ENCODE results near the gene LPP. TPM values are rescaled to one million over a fixed set of nuclear protein-coding genes. Genes with fewer than 3 reads are reported as not detected.

Gene LPP
- total RNA-seq, 4 donors from 2014 or later, result 45.9 to 81.1 (median 63.0) TPM

DNA sequence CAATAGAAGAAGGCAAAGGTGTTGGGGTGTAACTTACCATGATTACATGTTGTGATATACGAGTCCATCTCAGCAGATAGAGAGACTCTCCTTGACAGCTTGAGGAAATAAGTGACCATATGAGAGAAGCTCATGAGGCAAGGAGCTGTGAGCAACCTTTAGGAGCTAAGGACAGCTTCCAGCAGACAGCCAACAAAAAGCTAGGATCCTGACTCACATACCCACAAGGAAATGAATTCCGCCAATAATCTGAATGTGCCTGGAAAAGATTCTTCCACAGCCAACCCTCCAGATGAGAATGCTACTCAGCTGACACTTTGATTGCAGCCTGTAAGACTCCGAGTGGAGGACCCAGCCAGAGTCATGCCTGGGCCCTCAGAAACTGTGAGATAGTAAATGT is 678.2 kb downstream of the LPP start:
- WGBS, 2 donors, result 70 to 94% methylated on average over 3 of the region's 3 CpGs

DNA sequence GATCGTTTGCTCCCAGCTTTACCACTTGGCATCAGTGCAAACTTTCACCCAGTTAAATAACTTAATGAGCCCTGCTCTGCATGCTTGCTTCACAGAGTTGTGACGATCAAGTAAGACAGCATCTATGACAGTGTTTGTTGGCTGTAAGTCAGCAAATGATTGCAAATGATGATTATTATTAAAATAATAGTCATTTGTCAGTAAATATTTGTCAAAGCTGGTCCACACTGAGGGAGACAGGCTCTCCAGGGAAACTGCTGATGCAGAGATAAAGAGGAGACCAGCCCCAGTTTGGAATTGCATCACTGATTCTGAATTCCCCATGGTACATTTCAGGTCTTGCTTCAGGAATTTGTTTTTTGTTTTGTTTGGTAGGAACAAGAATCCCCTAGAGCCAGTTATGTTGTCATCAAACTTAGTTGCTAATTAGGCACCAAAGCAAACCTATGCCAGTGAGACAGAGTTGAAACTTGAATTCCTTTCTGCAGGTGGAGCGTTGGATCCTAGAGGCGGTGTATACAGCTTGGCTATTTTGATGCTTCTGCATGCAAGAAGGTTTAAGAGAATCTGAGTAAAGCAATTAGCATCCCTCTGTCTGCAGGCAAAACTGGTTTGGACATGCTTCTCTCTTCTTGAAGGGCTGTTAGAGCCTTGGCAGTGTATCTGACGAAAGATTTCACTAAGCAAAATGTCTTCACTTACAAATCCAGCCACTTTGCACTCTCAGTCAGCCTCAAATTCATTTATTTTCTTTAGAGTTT is 679.2 kb downstream of the LPP start:
- WGBS, 2 donors, result 34 to 43% methylated on average over 5 of the region's 5 CpGs
- TF ChIP-seq POLR2A (IDR thresholded peaks at IDR 0.05), result no peak
- TF ChIP-seq, protein P1, sequence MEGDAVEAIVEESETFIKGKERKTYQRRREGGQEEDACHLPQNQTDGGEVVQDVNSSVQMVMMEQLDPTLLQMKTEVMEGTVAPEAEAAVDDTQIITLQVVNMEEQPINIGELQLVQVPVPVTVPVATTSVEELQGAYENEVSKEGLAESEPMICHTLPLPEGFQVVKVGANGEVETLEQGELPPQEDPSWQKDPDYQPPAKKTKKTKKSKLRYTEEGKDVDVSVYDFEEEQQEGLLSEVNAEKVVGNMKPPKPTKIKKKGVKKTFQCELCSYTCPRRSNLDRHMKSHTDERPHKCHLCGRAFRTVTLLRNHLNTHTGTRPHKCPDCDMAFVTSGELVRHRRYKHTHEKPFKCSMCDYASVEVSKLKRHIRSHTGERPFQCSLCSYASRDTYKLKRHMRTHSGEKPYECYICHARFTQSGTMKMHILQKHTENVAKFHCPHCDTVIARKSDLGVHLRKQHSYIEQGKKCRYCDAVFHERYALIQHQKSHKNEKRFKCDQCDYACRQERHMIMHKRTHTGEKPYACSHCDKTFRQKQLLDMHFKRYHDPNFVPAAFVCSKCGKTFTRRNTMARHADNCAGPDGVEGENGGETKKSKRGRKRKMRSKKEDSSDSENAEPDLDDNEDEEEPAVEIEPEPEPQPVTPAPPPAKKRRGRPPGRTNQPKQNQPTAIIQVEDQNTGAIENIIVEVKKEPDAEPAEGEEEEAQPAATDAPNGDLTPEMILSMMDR (IDR thresholded peaks at IDR 0.05), result no peak
- intact Hi-C loops (cut with DNase I; ENCODE audit: low total_unique reads), result no loop called here
- peak in 1 of 2 donors; percentile 65 for DNase-seq (ENCODE audit: low spot score in 2 of 2)
- H3K4me3 ChIP-seq (ENCODE audit: low read depth, poor library complexity, severe bottlenecking), result no peak overlapping the region

More for the DNA sequence above, 678.2 kb downstream of the LPP start:
- no peak overlapping the region for H3K4me3 ChIP-seq (ENCODE audit: low read depth, poor library complexity, severe bottlenecking)
- no peak for DNase-seq (ENCODE audit: low spot score in 2 of 2)
- no peak for TF ChIP-seq POLR2A (IDR thresholded peaks at IDR 0.05)
- TF ChIP-seq, protein P1 (IDR thresholded peaks at IDR 0.05), result no peak
- intact Hi-C loops (cut with DNase I; ENCODE audit: low total_unique reads), result no loop called here

DNA sequence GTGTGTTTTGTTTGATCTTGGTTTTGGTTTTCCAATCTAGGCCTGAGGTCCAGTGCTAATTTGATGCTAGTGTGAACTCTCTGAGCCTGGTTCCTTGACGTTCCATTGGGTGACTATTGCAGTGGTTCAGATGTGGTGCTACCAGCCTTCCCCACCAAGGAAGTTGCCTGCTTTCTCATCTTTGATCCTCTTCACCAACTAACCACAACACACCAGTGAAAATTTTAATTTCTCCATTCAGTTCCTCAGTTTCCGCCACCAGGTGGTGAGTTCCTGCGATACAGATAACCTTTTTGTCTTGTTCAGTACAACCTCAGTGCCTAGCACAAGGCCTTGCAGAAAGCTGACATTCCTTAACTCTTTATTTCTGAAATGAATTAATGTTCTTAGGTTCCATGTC is 680.4 kb downstream of the LPP start:
- DNase-seq (ENCODE audit: low spot score in 2 of 2), result no peak
- 88 to 94% methylated on average over 3 of the region's 3 CpGs for WGBS, 2 donors
- intact Hi-C loops (cut with DNase I; ENCODE audit: low total_unique reads), result no loop called here
- no peak overlapping the region for H3K4me3 ChIP-seq (ENCODE audit: low read depth, poor library complexity, severe bottlenecking)
- TF ChIP-seq POLR2A (IDR thresholded peaks at IDR 0.05), result no peak
- TF ChIP-seq, protein P1 (IDR thresholded peaks at IDR 0.05), result no peak

DNA sequence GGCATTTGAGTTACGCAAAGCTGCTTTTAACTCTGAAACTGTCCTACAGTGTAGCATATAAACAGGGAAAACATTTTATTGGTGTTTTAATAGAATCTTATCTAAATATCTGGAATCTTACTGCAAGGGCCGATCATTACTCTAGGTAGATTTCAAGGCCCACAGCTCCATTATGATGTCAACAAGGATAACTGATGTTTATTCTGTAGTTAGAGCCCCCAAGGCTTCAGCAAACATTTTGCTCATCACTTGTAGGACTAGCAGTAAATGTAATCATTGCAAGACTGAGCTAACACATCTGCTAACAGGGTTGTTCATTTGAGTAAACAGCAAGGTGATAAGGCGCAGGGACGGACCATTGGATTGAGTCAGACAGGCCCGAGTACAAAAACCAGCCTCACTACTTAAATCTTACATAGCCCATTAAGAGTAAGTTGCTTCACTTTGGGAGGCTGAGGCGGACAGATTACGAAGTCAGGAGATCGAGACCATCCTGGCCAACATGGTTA is 685.3 kb downstream of the LPP start:
- DNase-seq (ENCODE audit: low spot score in 2 of 2), result no peak
- intact Hi-C loops (cut with DNase I; ENCODE audit: low total_unique reads), result no loop called here
- TF ChIP-seq, protein P1 (IDR thresholded peaks at IDR 0.05), result peak in 1 of 3 donors; percentile 16
- no peak for TF ChIP-seq POLR2A (IDR thresholded peaks at IDR 0.05)
- no peak overlapping the region for H3K4me3 ChIP-seq (ENCODE audit: low read depth, poor library complexity, severe bottlenecking)
- 95 to 97% methylated on average over 8 of the region's 8 CpGs for WGBS, 2 donors

DNA sequence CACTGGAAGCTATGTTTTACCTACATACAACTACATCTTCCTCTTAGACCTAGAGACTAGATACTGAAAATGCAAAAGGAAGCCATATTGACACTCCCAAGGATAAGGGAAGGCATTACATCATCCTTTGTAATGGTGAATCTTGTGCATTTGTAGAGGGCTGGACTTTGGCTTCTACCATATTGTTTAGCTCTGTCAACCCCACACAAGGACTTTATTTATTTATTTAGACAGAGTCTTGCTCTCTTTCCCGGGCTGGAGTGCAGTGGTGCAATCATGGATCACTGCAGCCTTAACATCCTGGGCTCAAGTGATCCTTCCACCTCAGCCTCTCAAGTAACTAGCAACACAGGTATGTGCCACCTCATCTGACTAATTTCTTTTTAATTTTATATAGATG is 686.3 kb downstream of the LPP start:
- DNase-seq (ENCODE audit: low spot score in 2 of 2), result no peak
- TF ChIP-seq POLR2A (IDR thresholded peaks at IDR 0.05), result no peak
- TF ChIP-seq, protein P1 (IDR thresholded peaks at IDR 0.05), result no peak
- WGBS, 2 donors, result 84 to 97% methylated on average over 1 of the region's 1 CpG
- intact Hi-C loops (cut with DNase I; ENCODE audit: low total_unique reads), result no loop called here
- no peak overlapping the region for H3K4me3 ChIP-seq (ENCODE audit: low read depth, poor library complexity, severe bottlenecking)
